Stimulated activated CD4-positive, alpha-beta T cell treated with anti-CD3 and anti-CD28 coated beads, Interleukin-15, amount 100 ng/mL, for 48 hours (primary cell): Measurements from ENCODE around the gene MIOS.
"Not testable (repeated sequence)": the region's sequence is repeated elsewhere in the genome, so short reads cannot be mapped to it uniquely, and the experiment has no call there.

Source experiments
- DNase-seq, 2 donors: peaks; one replicate each; pipeline ENCODE4 v3.0.0-alpha.2; 2020; ENCODE audit warnings: low read depth in 2 of 2

The MIOS gene

DNA sequence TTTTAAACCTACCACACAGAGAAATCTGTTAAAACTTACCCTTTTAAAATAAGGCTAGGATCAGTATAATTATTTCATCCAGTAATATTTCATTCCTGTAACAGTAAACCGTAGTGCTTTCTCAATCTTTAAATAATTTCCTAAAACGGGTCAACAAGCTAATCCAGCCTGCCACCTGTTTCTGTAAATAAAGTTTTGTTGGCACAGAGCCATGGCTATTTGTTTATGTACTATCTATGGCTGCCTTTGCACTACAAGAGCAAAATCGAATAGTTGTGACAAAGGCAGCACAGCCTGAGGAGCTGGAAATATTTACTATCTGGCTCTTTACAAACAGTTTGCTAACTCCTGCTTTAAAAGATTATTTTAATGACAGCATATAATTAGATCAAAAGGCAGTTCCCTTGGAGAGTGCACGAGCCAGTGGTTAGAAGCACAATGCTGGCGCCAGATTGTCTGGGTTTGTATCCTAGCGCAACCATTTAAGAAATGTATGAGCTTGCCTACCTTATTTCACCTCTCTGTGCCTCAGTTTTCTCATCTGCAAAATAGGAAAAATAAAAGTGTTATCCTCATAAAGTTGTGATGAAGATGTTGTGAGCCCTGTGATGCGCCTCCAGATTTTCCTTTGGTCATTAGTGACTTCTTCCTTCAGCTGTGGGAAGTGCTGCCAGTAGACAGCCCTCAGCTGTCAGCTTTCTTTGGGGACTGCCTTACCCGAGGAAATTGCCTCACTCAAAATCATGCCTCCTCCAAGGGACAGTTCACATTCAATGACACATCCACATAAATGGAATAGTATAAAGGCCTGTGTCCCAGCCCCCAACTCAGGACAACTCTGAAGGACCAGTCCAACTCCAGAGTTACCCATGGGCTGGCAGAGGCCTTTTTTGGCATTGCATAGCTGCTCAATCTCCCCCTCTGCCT, 11.8 kb upstream of the MIOS start:
- no peak for DNase-seq

DNA sequence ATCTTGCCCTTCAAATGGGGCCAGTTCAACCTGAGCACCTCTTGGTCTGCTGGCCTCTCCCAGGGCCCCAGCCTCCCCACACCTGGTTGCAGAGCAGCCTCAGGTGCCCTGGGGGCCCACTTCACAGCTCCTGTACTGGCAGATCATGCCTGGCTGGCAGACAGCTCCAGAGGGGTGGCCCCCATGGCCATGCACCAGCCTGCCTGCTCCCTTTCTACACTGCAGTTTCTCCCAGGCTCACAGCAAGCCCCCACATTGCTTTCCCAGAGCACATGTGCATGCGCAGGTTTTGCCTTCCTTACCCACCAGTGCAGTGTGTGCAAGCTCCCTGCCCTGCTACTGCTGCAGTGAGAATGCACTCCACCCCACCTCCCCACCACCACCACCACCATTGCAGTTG, 9.8 kb upstream of the MIOS start:
- no peak for DNase-seq

DNA sequence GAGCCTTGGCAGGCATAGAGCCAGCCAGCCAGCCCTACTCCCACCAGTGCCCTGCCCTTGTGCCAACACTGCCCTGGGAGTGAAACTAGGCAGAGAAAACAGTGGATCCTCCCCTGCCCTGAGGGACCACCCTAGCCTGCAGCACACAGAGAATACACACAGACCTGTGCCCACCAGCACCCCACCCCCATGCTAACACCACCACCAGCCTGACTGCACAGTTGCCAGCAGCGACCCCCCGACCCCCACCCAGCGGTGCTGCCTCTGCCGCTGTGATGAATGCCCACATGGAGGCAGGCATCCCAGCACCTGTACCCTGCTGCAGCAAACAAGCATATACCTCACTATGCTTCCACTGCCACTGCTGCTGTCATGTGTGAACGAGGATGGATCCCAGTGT, 9.4 kb upstream of the MIOS start:
- DNase-seq: no peak

DNA sequence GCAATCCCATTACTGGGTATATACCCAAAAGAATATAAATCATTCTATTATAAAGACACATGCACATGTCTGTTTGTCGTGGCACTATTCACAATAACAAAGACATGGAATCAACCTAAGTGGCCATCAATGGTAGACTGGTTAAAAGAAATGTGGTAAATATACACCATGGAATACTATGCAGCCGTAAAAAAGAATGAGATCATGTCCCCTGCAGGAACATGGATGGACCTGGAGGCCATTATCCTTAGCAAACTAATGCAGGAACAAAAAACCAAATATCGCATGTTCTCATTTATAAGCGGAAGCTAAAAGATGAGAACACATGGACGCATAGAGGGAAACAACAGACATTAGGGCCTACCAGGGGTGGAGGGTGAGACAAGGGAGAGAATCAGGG, 5.1 kb upstream of the MIOS start:
- DNase-seq: not testable (repeated sequence)

GRCh38 chr7:7562736-7563135, 3.9 kb upstream of the MIOS start:
- no peak for DNase-seq

- no peak for DNase-seq
These were observed 3.4 kb upstream of the MIOS start for GRCh38 chr7:7563269-7563668.

GRCh38 chr7:7563813-7564212, 2.9 kb upstream of the MIOS start:
- DNase-seq: no peak

DNA sequence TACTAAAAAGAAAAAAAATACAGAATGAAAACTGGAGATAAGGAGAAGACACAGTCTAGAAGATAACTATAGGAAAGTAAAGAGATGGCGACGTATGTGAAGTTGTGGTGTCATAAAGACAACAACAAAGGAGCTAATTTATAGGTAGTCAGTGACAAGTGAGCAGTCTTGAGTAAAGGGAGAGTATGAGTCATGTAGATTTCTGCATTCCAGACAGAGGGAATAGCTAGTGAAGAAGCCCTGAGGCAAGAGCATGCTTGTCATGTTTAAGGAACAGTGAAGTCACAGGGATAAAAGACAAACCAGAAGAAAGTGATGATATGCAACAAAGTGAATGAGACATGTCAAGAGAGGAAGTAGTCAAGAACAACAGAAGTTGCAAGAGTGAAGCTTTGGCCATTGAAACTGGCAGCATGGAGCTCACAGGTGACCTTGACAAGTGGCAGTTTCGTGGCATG, 2.3 kb upstream of the MIOS start:
- no peak for DNase-seq

DNA sequence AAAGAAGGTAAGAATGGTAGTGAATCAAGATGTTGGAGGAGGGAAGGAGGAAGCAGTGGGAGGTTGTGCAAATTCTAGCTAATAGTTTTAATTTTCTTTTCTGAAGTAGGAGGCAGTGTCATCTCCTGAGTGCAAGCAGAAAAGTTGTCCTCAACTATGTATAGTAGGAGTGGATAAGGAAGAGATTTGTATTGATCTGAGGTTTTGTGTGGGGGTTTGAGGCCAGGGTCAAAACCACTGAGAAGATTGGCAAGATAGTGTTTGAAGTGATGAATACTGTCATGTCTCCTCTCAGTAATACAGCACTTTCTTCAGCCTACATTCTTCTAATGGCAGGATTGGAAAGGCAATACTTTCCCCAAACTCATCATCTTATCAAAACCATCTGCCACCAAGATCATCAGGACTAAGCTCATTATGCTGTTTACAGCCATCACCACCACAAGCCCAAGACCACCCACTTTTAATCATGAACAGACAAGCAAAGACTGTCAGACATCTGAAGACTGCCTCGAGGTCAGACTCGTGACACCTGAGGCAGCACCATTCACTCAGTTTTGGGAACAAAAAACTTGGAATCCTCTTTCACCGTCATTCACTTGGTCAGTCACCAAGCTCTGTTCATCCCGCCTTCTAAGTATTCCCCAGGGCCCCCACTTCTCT, 1.5 kb upstream of the MIOS start:
- no peak for DNase-seq

GRCh38 chr7:7565746-7566650, 686 bp upstream of the MIOS start:
- no peak for DNase-seq

GRCh38 chr7:7567898-7568531, 1.3 kb downstream of the MIOS start:
- no peak for DNase-seq

DNA sequence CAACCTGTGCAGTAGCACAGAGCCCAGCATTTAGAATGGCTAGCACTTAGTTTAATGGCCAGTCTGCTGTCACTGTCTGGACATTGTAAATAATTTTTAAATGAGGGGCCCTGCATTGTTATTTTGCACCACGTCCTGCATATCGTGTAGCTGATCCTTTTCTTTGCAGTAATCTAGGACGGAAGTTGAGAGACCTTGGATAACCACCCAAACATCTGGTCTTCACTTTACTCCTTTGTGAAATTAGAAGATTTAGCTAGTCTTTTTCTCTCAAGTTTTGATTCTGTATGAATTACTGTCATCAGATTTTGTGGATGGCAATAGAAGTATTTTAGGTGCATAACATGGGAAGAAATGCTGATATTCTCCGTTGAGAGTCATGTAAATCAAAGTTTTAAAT, 1.9 kb downstream of the MIOS start:
- DNase-seq: no peak

GRCh38 chr7:7569081-7569527, 2.4 kb downstream of the MIOS start:
- no peak for DNase-seq

DNA sequence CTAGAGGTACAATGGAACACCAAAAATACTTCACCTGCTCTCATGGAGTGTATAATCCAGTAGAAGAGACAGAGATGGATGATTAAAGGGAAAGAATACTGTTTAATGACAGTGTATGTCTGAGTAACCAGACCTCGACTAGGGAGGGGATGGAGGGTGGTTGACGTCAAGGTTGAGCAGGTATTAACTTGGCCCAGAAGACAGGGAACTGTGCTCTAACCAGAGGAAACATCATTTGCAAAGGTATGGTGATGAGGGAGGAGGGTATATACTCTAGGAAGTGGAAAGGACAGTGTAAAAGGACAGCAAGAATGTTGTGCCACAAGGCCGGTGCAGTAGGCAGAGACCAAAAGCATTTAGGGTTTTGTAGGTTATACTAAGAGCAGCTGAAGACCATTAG, 2.9 kb downstream of the MIOS start:
- DNase-seq: no peak

DNA sequence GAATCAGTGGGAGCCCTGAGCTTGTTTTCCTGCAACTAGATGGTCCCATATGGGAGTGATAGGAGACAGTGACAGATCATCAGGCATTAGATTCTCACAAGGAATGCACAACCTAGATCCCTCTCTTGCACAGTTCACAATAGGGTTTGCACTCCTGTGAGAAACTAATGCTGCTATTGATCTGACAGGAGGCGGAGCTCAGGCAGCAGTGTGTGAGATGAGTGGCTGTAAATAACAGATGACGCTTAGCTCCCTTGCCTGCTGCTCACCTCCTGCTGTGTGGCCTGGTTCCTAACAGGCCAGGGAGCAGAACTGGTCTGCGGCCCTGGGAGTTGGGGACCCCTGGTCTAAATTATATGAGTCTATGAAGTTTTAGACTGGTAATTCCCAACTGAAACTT, 3.9 kb downstream of the MIOS start:
- DNase-seq: no peak

DNA sequence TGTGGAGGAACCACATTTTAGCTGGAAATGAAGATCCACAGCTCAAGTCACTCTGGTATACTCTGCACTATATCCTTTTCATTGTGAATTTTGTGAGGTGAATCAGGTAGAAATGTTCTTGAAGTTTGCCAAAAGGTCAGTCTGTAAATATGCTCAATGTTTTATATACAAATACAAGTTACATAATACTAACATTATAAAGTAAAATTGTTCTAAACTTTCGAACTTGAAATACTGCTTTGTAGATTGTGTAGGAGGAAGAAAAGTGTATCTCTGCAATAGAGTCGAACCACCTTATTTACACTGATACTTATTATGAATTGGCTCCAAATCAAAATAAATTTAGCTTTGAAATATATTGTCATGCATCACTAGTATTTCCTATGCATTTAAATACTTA, 7.0 kb downstream of the MIOS start:
- no peak for DNase-seq

GRCh38 chr7:7576344-7576743, 9.7 kb downstream of the MIOS start:
- no peak for DNase-seq

- no peak for DNase-seq
These were observed 11.2 kb downstream of the MIOS start for GRCh38 chr7:7577888-7578287.

GRCh38 chr7:7579638-7580037, 13.0 kb downstream of the MIOS start:
- DNase-seq: no peak

DNA sequence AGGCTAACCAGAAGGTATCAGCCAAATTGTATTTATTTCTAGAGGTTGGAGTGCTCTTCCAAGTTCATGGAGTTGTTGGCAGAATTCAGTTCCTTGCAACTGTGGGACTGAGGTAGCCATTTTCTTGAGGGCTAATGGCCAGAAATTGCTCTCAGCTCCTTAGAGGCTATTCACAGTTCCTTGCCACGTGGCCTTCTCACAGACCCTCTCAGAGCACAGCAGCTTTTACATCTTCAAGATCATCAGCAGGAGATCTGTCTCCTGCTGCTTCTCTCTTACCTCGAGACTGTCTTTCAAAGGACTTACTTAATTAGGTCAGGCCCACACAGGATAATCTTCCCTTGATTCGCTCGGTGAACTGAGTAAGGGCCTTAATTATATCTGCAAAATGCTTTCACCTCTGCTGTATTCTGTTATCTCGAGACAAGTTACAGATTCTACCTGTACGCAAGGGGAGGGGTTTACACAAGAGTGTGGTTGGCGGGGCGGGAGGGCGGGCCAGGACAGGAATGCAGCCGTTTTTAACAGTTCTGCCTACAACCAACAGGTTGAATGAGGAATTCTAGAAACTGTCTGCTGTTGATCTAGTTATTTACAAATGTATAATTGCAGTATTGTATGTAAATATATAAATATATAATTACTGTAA, 15.0 kb downstream of the MIOS start:
- no peak for DNase-seq

- no peak for DNase-seq
These were observed 15.9 kb downstream of the MIOS start for GRCh38 chr7:7582596-7582995.
